Measurements from ENCODE around the gene LOXL1.

- TF ChIP-seq, protein P1, sequence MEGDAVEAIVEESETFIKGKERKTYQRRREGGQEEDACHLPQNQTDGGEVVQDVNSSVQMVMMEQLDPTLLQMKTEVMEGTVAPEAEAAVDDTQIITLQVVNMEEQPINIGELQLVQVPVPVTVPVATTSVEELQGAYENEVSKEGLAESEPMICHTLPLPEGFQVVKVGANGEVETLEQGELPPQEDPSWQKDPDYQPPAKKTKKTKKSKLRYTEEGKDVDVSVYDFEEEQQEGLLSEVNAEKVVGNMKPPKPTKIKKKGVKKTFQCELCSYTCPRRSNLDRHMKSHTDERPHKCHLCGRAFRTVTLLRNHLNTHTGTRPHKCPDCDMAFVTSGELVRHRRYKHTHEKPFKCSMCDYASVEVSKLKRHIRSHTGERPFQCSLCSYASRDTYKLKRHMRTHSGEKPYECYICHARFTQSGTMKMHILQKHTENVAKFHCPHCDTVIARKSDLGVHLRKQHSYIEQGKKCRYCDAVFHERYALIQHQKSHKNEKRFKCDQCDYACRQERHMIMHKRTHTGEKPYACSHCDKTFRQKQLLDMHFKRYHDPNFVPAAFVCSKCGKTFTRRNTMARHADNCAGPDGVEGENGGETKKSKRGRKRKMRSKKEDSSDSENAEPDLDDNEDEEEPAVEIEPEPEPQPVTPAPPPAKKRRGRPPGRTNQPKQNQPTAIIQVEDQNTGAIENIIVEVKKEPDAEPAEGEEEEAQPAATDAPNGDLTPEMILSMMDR (IDR thresholded peaks at IDR 0.05), result peak; percentile 62
- TF ChIP-seq EZH2 (IDR thresholded peaks at IDR 0.05; ENCODE audit: borderline replicate concordance, insufficient read depth, low read depth, low read length, poor library complexity, severe bottlenecking), result no peak
These were observed 39.0 kb downstream of the LOXL1 start for GRCh38 chr15:73965094-73965757.

All from B cell (primary cell).